ENCODE data around the gene YLPM1.

Gene YLPM1

GRCh38 chr14:74735125-74735524 is 28.0 kb upstream of the YLPM1 start:
- ChIA-PET CTCF (no interaction called here), POLR2A (no interaction called here)
- no peak for DNase-seq (ENCODE audit: extremely low spot score)
- no peak for TF ChIP-seq LEF1 (IDR thresholded peaks at IDR 0.05; ENCODE audit: borderline replicate concordance)
- TF ChIP-seq HDGF (IDR thresholded peaks at IDR 0.05; ENCODE audit: borderline replicate concordance), result no peak
- TF ChIP-seq FOXM1 (IDR thresholded peaks at IDR 0.05; ENCODE audit: borderline replicate concordance), result no peak
- no peak for TF ChIP-seq ARNT (IDR thresholded peaks at IDR 0.05)
- no peak for TF ChIP-seq PKNOX1 (IDR thresholded peaks at IDR 0.05)
- no peak for TF ChIP-seq NFRKB (IDR thresholded peaks at IDR 0.05)
- TF ChIP-seq FOXA1 (IDR thresholded peaks at IDR 0.05), result no peak
- TF ChIP-seq L3MBTL2 (conservative IDR thresholded peaks at IDR 0.05), result no peak
- TF ChIP-seq BHLHE40 (IDR thresholded peaks at IDR 0.05; ENCODE audit: borderline replicate concordance), result no peak
- TF ChIP-seq FOXK2 (IDR thresholded peaks at IDR 0.05), result no peak

GRCh38 chr14:74737753-74738325 is 25.3 kb upstream of the YLPM1 start:
- TF ChIP-seq ZNF384 (IDR thresholded peaks at IDR 0.05), result no peak
- TF ChIP-seq ELF4 (IDR thresholded peaks at IDR 0.05), result no peak
- TF ChIP-seq CTBP1 (IDR thresholded peaks at IDR 0.05; ENCODE audit: borderline replicate concordance), result no peak
- no peak for TF ChIP-seq PKNOX1 (IDR thresholded peaks at IDR 0.05)
- TF ChIP-seq HDGF (IDR thresholded peaks at IDR 0.05; ENCODE audit: borderline replicate concordance), result no peak
- no peak for TF ChIP-seq L3MBTL2 (conservative IDR thresholded peaks at IDR 0.05)
- TF ChIP-seq FOXK2 (IDR thresholded peaks at IDR 0.05), result no peak
- no peak for TF ChIP-seq SP1 (IDR thresholded peaks at IDR 0.05)
- TF ChIP-seq LEF1 (IDR thresholded peaks at IDR 0.05; ENCODE audit: borderline replicate concordance), result no peak
- no peak for TF ChIP-seq SUZ12 (IDR thresholded peaks at IDR 0.05)
- no peak for TF ChIP-seq BHLHE40 (IDR thresholded peaks at IDR 0.05; ENCODE audit: borderline replicate concordance)
- no peak for TF ChIP-seq ARNT (IDR thresholded peaks at IDR 0.05)
- no peak for TF ChIP-seq FOXA1 (IDR thresholded peaks at IDR 0.05)
- TF ChIP-seq FOXM1 (IDR thresholded peaks at IDR 0.05; ENCODE audit: borderline replicate concordance), result no peak
- no peak for TF ChIP-seq TARDBP (IDR thresholded peaks at IDR 0.05)
- TF ChIP-seq NFRKB (IDR thresholded peaks at IDR 0.05), result no peak
- POLR2A ChIA-PET, result no interaction called here
- CTCF ChIA-PET, result no interaction called here
- no peak for DNase-seq (ENCODE audit: extremely low spot score)

- CTCF ChIA-PET, result no interaction called here
- POLR2A ChIA-PET, result no interaction called here
- no peak for DNase-seq (ENCODE audit: extremely low spot score)
- TF ChIP-seq FOXM1 (IDR thresholded peaks at IDR 0.05; ENCODE audit: borderline replicate concordance) (no peak), FOXA1 (IDR thresholded peaks at IDR 0.05) (no peak), L3MBTL2 (conservative IDR thresholded peaks at IDR 0.05) (no peak), SP1 (IDR thresholded peaks at IDR 0.05) (no peak), CTBP1 (IDR thresholded peaks at IDR 0.05; ENCODE audit: borderline replicate concordance) (no peak), BHLHE40 (IDR thresholded peaks at IDR 0.05; ENCODE audit: borderline replicate concordance) (no peak)
These were observed 23.7 kb upstream of the YLPM1 start for GRCh38 chr14:74739293-74740030.

- no peak for TF ChIP-seq FOXK2 (IDR thresholded peaks at IDR 0.05)
- no peak for TF ChIP-seq ARNT (IDR thresholded peaks at IDR 0.05)
- TF ChIP-seq PKNOX1 (IDR thresholded peaks at IDR 0.05), result no peak
- no peak for TF ChIP-seq HDGF (IDR thresholded peaks at IDR 0.05; ENCODE audit: borderline replicate concordance)
- TF ChIP-seq SUZ12 (IDR thresholded peaks at IDR 0.05), result no peak
- no peak for TF ChIP-seq LEF1 (IDR thresholded peaks at IDR 0.05; ENCODE audit: borderline replicate concordance)
- TF ChIP-seq FOXM1 (IDR thresholded peaks at IDR 0.05; ENCODE audit: borderline replicate concordance), result no peak
- no peak for TF ChIP-seq CTBP1 (IDR thresholded peaks at IDR 0.05; ENCODE audit: borderline replicate concordance)
- no peak for TF ChIP-seq SP1 (IDR thresholded peaks at IDR 0.05)
- no peak for TF ChIP-seq FOXA1 (IDR thresholded peaks at IDR 0.05)
- no peak for TF ChIP-seq NFRKB (IDR thresholded peaks at IDR 0.05)
- TF ChIP-seq ELF4 (IDR thresholded peaks at IDR 0.05), result no peak
- no peak for TF ChIP-seq TARDBP (IDR thresholded peaks at IDR 0.05)
- TF ChIP-seq L3MBTL2 (conservative IDR thresholded peaks at IDR 0.05), result no peak
- no peak for TF ChIP-seq ZNF384 (IDR thresholded peaks at IDR 0.05)
- TF ChIP-seq BHLHE40 (IDR thresholded peaks at IDR 0.05; ENCODE audit: borderline replicate concordance), result no peak
- POLR2A ChIA-PET, result no interaction called here
- CTCF ChIA-PET, result no interaction called here
- DNase-seq (ENCODE audit: extremely low spot score), result no peak
These were observed 15.9 kb upstream of the YLPM1 start for GRCh38 chr14:74747237-74747636.

GRCh38 chr14:74754157-74754556 is 9.0 kb upstream of the YLPM1 start:
- ChIA-PET CTCF (no interaction called here), POLR2A (interaction anchor here (0.8 kb wide), 1 partner anchor 9 kb away, joined by 5 read pairs; the partner anchor contains the start of gene YLPM1)
- TF ChIP-seq HDGF (IDR thresholded peaks at IDR 0.05; ENCODE audit: borderline replicate concordance) (no peak), ARNT (IDR thresholded peaks at IDR 0.05) (no peak), FOXK2 (IDR thresholded peaks at IDR 0.05) (no peak), PKNOX1 (IDR thresholded peaks at IDR 0.05) (no peak), ELF4 (IDR thresholded peaks at IDR 0.05) (no peak), CTBP1 (IDR thresholded peaks at IDR 0.05; ENCODE audit: borderline replicate concordance) (no peak), FOXA1 (IDR thresholded peaks at IDR 0.05) (no peak), SUZ12 (IDR thresholded peaks at IDR 0.05) (no peak), TARDBP (IDR thresholded peaks at IDR 0.05) (no peak), LEF1 (IDR thresholded peaks at IDR 0.05; ENCODE audit: borderline replicate concordance) (no peak), FOXM1 (IDR thresholded peaks at IDR 0.05; ENCODE audit: borderline replicate concordance) (no peak), ZNF384 (IDR thresholded peaks at IDR 0.05) (no peak), BHLHE40 (IDR thresholded peaks at IDR 0.05; ENCODE audit: borderline replicate concordance) (no peak), NFRKB (IDR thresholded peaks at IDR 0.05) (no peak), L3MBTL2 (conservative IDR thresholded peaks at IDR 0.05) (no peak), SP1 (IDR thresholded peaks at IDR 0.05) (no peak)
- no peak for DNase-seq (ENCODE audit: extremely low spot score)

Measured in HEK293T (cell line).